ENCODE measurements around the gene ALOXE3.

ALOXE3 gene

DNA sequence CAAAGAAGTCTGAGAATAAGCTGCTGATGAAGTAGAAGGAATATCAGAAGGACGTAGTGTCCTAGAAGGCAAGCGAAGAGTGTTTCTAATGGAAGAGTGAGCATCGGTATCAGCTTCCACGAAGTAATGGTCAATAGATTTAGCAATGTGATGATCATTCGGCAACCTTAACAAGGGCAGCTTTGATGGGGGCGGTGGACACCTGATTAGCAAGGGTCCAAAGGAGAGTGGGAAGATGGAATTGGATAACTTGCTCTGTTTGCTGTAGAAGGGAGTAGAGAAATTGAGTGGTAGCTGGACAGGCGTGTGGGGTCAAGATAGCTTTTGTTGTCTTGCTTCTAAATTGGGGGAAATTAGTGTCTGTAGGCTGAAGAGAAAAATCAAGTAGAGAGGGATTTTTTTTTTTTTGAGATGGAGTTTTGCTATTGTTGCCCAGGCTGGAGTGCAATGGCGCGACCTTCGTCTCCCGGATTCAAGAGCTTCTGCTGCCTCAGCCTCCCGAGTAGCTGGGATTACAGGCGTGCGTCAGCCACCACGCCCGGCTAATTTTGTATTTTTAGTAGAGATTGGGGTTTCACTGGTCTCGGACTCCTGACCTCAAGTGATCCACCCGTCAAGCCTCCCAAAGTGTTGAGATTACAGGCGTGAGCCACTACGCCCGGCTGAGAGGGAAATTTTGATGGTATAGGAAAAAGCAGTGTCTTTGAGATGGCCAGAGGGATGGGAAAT, 19.5 kb upstream of the ALOXE3 start:
- Histone ChIP-seq H3K27me3 (ENCODE audit: control insufficient read depth in 1 of 2, insufficient read depth in 2 of 2, low read length in 2 of 2) (no peaks in the 10 kb centered on the region), H3K27ac (ENCODE audit: low read depth, low read length) (peak overlapping the region; percentile 87), H3K9me3 (ENCODE audit: low read length) (no peaks in the 10 kb centered on the region), H3K4me1 (ENCODE audit: insufficient read depth, low read length) (peaks cover 16% of the 10 kb centered on the region), H3K4me3 (ENCODE audit: low read depth in 1 of 2, low read length in 2 of 2) (peak overlapping the region in 1 of 2 donors; percentile 12), H3K9ac (ENCODE audit: low read length) (peak overlapping the region; percentile 32), H3K36me3 (ENCODE audit: insufficient read depth, low read length) (peaks cover 36% of the 10 kb centered on the region)

DNA sequence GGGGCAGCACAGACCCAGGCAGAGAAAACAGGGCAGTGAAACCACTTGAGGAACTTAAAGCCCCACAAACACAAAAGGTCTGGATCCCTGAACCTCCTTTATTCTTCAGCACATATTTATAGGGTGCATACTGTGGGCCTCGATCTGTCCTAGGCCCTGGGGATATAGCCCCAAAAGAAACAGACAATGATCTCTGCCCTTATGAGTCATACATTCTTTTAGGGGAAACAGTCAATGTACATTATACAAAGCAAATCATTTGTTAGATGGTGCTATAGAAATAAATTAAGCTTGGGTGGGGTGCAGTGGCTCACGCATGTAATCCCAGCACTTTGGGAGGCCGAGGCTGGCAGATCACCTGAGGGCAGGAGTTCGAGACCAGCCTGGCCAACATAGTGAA, 15.6 kb upstream of the ALOXE3 start:
- Histone ChIP-seq H3K9ac (ENCODE audit: low read length) (no peak overlapping the region), H3K27me3 (ENCODE audit: control insufficient read depth in 1 of 2, insufficient read depth in 2 of 2, low read length in 2 of 2) (peaks cover 0 to 5% of the 10 kb centered on the region in 2 donors), H3K9me3 (ENCODE audit: low read length) (no peaks in the 10 kb centered on the region), H3K27ac (ENCODE audit: low read depth, low read length) (no peak overlapping the region), H3K4me3 (ENCODE audit: low read depth in 1 of 2, low read length in 2 of 2) (no peak overlapping the region), H3K4me1 (ENCODE audit: insufficient read depth, low read length) (peaks cover 10% of the 10 kb centered on the region), H3K36me3 (ENCODE audit: insufficient read depth, low read length) (no peaks in the 10 kb centered on the region)

DNA sequence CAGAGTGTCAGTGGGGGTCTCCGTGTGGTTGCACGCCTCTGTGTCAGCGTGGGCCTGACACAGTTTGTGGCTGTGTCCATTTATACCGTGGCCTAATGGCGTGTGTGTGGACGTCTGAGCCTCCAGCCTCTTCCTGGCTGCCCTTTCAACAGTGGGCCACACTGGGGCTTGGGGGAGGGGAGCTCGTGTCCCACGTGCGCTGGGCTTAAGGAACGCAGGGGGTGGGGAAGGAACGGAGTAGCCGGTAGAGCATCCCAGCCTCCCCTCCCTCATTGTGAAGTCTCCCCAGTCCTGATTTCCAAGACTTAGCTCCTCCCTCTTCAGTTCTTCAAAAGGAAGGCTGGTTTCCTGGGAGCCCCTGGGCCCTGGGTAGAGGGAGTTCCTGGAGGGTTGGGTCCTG, 15.1 kb upstream of the ALOXE3 start:
- peaks cover 0 to 5% of the 10 kb centered on the region in 2 donors for H3K27me3 ChIP-seq (ENCODE audit: control insufficient read depth in 1 of 2, insufficient read depth in 2 of 2, low read length in 2 of 2)
- no peaks in the 10 kb centered on the region for H3K36me3 ChIP-seq (ENCODE audit: insufficient read depth, low read length)
- peaks cover 7% of the 10 kb centered on the region for H3K4me1 ChIP-seq (ENCODE audit: insufficient read depth, low read length)
- no peak overlapping the region for H3K27ac ChIP-seq (ENCODE audit: low read depth, low read length)
- H3K9me3 ChIP-seq (ENCODE audit: low read length) = no peaks in the 10 kb centered on the region
- no peak overlapping the region for H3K4me3 ChIP-seq (ENCODE audit: low read depth in 1 of 2, low read length in 2 of 2)
- H3K9ac ChIP-seq (ENCODE audit: low read length) = no peak overlapping the region

DNA sequence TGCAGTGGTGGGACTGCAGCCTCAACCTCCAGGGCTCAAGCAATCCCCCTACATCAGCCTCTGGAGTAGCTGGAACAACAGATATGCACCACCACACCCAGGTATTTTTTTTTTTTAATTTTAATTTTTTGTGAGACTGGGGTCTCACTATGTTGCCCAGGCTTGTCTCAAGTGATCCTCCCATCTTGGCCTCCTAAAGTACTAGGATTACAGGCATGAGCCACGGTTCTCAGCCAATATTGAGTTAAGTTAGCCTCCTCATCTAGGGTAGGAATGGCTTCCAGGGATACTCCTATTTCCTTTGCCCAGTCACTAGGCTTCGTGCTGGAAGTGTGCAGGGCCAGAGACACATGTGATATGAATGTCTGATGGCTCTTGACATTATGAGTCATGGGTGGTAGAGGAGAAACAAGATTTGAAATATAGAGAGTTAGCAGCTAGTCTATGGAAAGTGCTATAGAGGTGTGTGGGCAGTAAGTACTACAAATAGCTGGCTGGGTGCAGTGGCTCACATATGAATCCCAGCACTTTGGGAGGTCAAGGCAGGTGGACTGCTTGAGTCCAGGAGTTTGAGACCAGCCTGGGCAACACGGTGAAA, 13.6 kb upstream of the ALOXE3 start:
- Histone ChIP-seq H3K27ac (ENCODE audit: low read depth, low read length) (no peak overlapping the region), H3K27me3 (ENCODE audit: control insufficient read depth in 1 of 2, insufficient read depth in 2 of 2, low read length in 2 of 2) (peaks cover 0 to 5% of the 10 kb centered on the region in 2 donors)

DNA sequence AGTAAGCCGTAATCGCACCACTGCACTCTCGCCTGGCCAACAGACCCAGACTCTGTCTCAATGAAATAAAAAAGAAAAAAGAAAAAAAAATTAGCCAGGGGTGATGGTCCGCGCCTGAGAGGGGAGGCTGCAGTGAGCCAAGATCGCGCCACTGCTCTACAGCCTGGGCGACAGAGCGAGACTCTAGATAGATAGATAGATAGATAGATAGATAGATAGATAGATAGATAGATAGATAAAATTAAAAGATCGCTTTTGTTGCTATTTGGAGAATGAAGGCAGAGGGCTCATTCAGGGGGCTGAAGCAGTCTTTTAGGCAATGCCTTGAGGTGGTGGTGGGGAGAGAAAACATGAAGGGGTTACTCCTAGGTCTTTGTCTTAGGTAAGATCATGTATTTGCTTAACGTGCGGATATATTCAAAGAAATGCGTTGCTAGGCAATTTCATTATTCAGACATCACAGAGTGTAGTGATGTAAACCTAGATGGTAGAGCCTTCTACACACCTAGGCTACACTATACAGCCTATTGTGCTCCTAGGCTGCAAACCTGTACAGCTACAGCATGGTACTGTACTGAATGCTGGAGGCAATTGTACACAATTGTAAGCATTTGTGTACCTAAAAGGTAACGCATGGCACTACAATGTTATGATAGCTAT, 9.9 kb upstream of the ALOXE3 start:
- Histone ChIP-seq H3K9me3 (ENCODE audit: low read length) (no peaks in the 10 kb centered on the region), H3K36me3 (ENCODE audit: insufficient read depth, low read length) (no peaks in the 10 kb centered on the region), H3K4me1 (ENCODE audit: insufficient read depth, low read length) (peaks cover 32% of the 10 kb centered on the region), H3K9ac (ENCODE audit: low read length) (no peak overlapping the region), H3K27me3 (ENCODE audit: control insufficient read depth in 1 of 2, insufficient read depth in 2 of 2, low read length in 2 of 2) (peaks cover 18 to 28% of the 10 kb centered on the region in 2 donors), H3K4me3 (ENCODE audit: low read depth in 1 of 2, low read length in 2 of 2) (no peak overlapping the region), H3K27ac (ENCODE audit: low read depth, low read length) (no peak overlapping the region)

More for the DNA sequence above, 13.6 kb upstream of the ALOXE3 start:
- no peak overlapping the region for H3K9ac ChIP-seq (ENCODE audit: low read length)
- H3K9me3 ChIP-seq (ENCODE audit: low read length) = no peaks in the 10 kb centered on the region
- H3K36me3 ChIP-seq (ENCODE audit: insufficient read depth, low read length) = no peaks in the 10 kb centered on the region
- no peak overlapping the region for H3K4me3 ChIP-seq (ENCODE audit: low read depth in 1 of 2, low read length in 2 of 2)
- peaks cover 5% of the 10 kb centered on the region for H3K4me1 ChIP-seq (ENCODE audit: insufficient read depth, low read length)

DNA sequence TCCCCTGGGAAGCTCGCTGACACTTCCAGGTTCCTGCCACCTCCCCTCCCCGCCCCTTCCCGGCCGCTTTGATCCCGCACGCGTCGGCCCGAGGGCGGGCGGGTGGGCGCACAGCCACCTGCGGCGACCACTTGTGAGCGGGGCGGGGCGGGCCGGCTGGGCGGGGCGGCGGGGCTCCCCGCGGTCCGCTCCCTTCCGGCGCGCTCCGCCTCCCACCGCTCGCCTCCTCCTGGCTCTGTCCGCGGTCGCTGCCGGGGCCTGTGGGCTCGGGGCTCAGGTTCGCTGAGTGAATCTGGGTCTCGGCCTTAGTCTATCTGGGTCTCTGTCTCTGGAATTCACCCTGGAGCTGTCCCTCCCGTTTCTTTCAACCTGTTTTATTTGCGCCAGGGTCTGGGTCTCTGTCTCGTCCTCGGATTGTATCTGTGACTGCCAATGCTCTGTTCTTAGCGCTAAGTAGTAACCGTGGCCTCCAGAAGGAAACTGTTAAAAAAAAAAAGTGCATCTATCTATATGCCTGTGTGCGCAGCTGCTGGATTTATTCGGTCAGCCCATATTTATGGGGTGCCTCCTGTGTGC, 8.3 kb upstream of the ALOXE3 start:
- peaks cover 30 to 45% of the 10 kb centered on the region in 2 donors for H3K27me3 ChIP-seq (ENCODE audit: control insufficient read depth in 1 of 2, insufficient read depth in 2 of 2, low read length in 2 of 2)
- H3K4me1 ChIP-seq (ENCODE audit: insufficient read depth, low read length) = peaks cover 43% of the 10 kb centered on the region
- no peaks in the 10 kb centered on the region for H3K9me3 ChIP-seq (ENCODE audit: low read length)
- H3K27ac ChIP-seq (ENCODE audit: low read depth, low read length) = no peak overlapping the region
- peak overlapping the region; percentile 75 to 81 for H3K4me3 ChIP-seq (ENCODE audit: low read depth in 1 of 2, low read length in 2 of 2)
- H3K9ac ChIP-seq (ENCODE audit: low read length) = peak overlapping the region; percentile 76
- H3K36me3 ChIP-seq (ENCODE audit: insufficient read depth, low read length) = no peaks in the 10 kb centered on the region

DNA sequence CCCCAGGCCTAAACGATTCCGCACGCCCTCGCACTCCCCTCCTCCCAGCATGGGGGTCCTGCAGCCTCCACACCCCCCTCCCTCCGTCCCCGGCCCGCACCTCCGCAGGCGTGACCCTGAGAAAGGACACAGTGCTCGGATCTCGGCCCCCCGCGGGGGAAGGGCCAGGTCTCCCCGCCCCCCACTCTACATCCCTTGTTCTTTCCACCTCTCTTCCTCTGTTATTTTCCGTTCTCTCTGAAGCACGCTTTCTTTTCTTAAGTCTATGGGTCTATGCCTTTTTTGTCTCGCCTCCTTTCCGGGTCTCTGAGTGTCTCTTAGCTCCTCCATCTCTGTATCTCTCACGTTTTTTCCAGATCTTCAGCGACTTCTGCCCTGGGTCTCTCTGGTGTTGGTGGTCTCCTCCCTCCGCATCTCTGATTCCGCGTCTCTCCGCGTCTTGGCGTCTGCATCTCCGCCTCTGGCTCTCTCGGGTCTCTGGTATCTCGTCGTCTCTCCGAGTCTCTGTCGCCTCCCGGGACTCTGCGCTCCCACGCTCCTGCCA, 7.7 kb upstream of the ALOXE3 start:
- Histone ChIP-seq H3K9me3 (ENCODE audit: low read length) (no peaks in the 10 kb centered on the region), H3K4me1 (ENCODE audit: insufficient read depth, low read length) (peaks cover 45% of the 10 kb centered on the region), H3K27me3 (ENCODE audit: control insufficient read depth in 1 of 2, insufficient read depth in 2 of 2, low read length in 2 of 2) (peaks cover 30 to 44% of the 10 kb centered on the region in 2 donors), H3K4me3 (ENCODE audit: low read depth in 1 of 2, low read length in 2 of 2) (peak overlapping the region; percentile 75 to 81), H3K9ac (ENCODE audit: low read length) (peak overlapping the region; percentile 32), H3K27ac (ENCODE audit: low read depth, low read length) (peak overlapping the region; percentile 37), H3K36me3 (ENCODE audit: insufficient read depth, low read length) (no peaks in the 10 kb centered on the region)

DNA sequence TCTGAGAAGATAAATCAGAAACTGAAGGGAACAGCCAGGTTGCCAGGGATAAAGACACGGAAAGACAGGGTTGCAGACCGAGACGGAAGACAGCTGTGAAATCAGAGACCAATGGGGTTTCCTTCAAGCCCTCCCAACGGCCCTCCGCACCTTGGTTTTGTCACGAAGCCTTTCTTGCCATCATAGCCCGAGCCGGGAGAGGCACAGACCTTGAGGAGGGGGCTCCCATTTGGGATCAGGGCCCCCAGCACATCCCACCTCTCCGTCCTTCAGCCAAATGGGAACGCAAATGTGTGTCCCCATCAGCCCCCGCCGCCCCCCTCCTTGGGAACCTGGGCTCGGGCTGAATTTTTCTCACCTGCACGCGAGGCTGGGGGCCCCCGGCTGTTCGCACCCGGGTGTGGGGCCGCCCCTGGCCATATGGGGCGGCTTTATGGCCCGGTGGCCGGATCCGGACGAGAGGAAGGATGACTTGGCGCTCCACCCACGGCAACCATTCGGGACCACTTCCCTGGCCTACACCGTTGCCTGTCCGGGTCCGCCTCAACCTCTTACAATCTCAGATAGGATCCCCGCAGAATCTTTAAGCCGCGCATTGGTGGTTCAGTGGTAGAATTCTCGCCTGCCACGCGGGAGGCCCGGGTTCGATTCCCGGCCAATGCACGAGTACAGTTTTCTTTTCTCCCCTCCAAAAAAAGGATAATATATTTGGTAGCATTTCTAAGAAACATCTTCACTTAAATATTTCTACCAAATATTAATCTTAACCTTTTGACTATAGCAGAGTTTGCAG, 7.0 kb upstream of the ALOXE3 start:
- H3K27ac ChIP-seq (ENCODE audit: low read depth, low read length) = peak overlapping the region; percentile 37
- peak overlapping the region; percentile 32 for H3K9ac ChIP-seq (ENCODE audit: low read length)
- H3K36me3 ChIP-seq (ENCODE audit: insufficient read depth, low read length) = no peaks in the 10 kb centered on the region

DNA sequence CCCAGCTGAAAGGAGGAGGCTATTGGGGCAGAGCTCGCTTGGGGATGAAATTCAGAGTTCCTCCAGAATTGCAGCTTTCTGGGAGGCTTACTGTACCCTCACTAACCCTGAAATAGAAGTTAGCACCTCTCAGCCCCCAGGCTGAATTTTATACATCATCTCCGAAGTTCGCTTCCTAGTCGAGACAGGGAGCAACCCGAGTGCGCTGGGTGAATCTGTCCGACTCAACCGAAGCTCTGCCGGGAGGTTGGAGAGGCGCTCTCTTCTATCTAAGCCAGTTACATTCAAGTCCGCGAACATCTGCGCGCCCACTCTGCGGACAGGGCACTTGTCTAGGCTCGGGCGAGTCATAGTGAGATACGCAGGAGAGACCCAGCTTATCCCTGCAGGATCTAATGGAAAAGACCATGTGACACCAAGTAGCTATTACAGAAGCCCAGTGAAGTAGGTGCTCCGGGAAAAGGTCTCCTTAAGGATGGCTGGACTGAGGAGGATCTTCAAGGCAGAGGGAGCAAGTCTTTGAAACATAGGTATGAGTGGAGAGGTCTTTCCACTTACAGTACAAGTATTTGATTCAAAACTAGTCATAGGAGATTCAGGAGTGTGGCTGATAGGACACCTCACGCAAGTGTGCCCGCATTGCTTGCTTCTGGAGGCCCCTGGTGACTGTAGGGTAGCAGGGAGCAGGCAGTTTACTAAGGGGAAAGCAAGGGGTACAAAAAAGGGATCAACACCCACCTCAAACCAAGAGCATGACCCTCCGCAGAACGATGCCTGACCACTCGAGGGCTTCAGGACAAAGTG, 6.2 kb upstream of the ALOXE3 start:
- no peak overlapping the region for H3K27ac ChIP-seq (ENCODE audit: low read depth, low read length)

More for the DNA sequence above, 7.0 kb upstream of the ALOXE3 start:
- H3K4me3 ChIP-seq (ENCODE audit: low read depth in 1 of 2, low read length in 2 of 2) = peak overlapping the region; percentile 75 to 81
- peaks cover 51% of the 10 kb centered on the region for H3K4me1 ChIP-seq (ENCODE audit: insufficient read depth, low read length)
- peaks cover 33 to 51% of the 10 kb centered on the region in 2 donors for H3K27me3 ChIP-seq (ENCODE audit: control insufficient read depth in 1 of 2, insufficient read depth in 2 of 2, low read length in 2 of 2)
- no peaks in the 10 kb centered on the region for H3K9me3 ChIP-seq (ENCODE audit: low read length)

DNA sequence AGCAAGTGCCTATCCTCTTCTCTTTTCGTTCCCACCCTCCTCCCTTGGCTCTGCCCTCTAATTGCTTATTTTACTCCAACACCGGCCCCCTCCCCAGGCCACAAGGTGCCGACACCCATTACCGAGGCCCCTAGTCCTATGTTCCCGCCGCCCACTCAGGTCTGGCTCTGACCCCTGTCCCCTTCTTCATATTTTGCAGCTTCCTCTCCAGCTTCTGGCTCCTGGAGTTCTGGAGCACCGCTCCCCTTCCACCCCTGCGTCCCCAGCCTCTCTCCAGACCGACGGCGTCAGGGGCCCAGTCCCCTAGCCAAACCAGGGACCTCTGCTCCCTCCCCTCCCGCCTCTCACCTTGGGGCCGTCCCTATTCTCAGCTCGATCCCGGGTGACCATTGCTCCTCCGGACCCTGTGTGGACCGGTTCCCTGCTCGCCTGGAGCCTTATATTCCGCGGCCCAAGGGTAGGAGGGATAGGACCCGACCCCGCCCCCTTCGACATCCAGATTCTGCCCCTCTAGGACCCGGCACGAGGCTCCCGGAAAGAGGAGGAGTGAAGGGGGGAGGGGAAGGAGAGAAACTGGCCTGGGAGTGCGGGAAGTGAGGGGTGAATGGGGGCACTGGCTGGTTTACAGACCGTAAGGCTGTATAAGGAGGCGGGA, 5.5 kb upstream of the ALOXE3 start, which contains the start of gene HES7:
Gene HES7 (minus strand): TSS at position 412 of the 655 bp plus-strand sequence. CDS start 22 bp downstream, at position 390.
- Histone ChIP-seq H3K36me3 (ENCODE audit: insufficient read depth, low read length) (no peaks in the 10 kb centered on the region), H3K9ac (ENCODE audit: low read length) (no peak within 1 kb of the TSS), H3K4me1 (ENCODE audit: insufficient read depth, low read length) (peaks cover 54% of the 10 kb centered on the region), H3K9me3 (ENCODE audit: low read length) (no peaks in the 10 kb centered on the region), H3K27ac (ENCODE audit: low read depth, low read length) (no peak within 1 kb of the TSS), H3K4me3 (ENCODE audit: low read depth in 1 of 2, low read length in 2 of 2) (peak within 1 kb of the TSS; percentile 12 to 75), H3K27me3 (ENCODE audit: control insufficient read depth in 1 of 2, insufficient read depth in 2 of 2, low read length in 2 of 2) (peaks cover 34 to 54% of the 10 kb centered on the region in 2 donors)

More for the DNA sequence above, 6.2 kb upstream of the ALOXE3 start:
- Histone ChIP-seq H3K36me3 (ENCODE audit: insufficient read depth, low read length) (no peaks in the 10 kb centered on the region), H3K27me3 (ENCODE audit: control insufficient read depth in 1 of 2, insufficient read depth in 2 of 2, low read length in 2 of 2) (peaks cover 34 to 54% of the 10 kb centered on the region in 2 donors), H3K9me3 (ENCODE audit: low read length) (no peaks in the 10 kb centered on the region), H3K4me3 (ENCODE audit: low read depth in 1 of 2, low read length in 2 of 2) (peak overlapping the region in 1 of 2 donors; percentile 75), H3K9ac (ENCODE audit: low read length) (no peak overlapping the region), H3K4me1 (ENCODE audit: insufficient read depth, low read length) (peaks cover 54% of the 10 kb centered on the region)
